NCI-H1694 treated with DMSO at 0.1 percent for 48 hours (cell line): Measurements from ENCODE around the gene DYNLT2.

Source experiments
- DNase-seq: peaks from one replicate; lab custom pipeline; 2025; lab: John Stamatoyannopoulos, UW

Gene DYNLT2, protein sequence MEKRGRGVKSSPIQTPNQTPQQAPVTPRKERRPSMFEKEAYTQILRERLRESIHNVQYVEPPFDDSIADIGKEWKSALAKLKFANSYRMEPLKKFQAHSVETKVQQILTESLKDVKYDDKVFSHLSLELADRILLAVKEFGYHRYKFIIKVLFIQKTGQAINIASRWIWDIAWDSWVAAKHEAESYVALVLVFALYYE

DNA sequence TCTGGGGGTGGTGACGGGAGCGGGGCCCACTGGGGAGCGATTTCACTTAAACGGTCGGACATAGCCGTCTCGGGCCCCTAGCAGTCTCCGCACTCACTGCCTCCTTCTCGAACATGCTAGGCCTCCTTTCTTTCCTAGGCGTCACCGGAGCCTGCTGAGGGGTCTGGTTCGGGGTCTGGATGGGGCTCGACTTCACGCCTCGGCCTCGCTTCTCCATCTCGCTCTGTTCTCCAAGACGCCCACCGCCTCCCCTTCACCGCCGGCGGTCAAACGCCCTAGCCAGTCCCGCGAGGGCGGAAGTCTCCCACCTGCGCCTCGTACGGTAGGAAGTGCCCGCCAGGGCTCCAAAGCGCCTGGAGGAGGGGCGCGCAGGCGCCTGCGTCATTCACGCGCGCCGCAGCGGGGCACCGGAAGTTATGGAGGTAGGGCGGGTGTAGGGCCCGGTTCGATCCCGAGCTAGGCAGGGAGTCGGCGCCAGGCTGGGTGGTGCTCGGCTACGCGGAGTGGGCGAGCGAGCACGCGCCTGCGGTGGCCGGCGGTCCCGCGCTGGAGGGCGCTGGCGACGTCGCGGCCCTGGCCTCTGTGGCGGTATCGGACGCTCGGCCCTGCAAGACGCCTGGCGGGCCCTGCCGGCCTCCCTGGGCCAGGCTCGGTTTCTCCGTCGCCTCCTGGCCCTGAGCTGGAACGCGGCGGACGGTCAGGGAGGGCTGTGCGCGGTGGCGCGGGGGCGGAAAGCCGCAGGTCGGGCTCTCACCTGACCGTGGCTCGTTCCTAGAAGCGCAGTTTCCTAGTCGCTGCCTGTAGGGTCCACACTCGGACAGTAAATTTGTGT is at the start of gene DYNLT2, which contains the start of gene ERMARD:
Gene DYNLT2 (minus strand): TSS at position 331 of the 832 bp plus-strand sequence. CDS start 114 bp downstream, at position 217.
Gene ERMARD (plus strand): TSS at position 381 of the 832 bp plus-strand sequence. CDS start 36 bp downstream, at position 417.
- peak; percentile 70 for DNase-seq

DNA sequence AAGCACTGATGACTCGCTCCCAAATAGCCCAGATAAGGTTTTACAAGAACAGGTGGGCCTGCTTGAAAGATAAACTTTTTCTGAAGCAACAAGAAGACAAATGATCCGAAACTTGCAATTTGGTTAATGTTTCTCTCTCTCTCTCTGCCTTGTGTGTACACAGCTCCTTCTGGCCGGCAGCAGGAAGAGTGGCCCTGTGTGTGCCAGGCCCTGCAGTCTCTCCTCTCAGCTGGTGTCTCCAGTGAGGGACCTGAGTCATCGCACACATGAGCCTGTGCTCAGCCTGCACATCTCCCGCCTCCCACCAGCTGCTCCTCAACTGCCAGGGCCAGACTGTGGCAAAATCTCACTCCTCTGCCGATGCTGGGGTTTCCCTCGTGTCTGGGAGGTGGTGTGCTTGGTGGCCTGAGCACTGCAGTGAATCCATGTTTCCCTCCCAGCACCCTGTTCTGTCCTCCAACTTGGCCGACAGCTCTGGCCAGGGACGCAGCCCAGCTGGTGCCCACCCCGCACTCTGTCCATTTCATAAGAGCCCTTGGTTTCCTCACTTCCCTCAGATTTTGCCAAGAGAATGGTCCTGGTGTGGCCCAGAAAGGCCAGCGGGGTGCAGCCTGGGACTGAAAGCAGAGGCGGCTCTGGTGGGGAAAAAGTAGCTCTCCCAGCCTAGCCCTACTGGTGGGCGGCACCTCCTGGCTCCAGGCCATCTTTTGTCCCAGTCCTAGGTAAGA is 49.5 kb upstream of the DYNLT2 start:
- DNase-seq = peak; percentile 18

DNA sequence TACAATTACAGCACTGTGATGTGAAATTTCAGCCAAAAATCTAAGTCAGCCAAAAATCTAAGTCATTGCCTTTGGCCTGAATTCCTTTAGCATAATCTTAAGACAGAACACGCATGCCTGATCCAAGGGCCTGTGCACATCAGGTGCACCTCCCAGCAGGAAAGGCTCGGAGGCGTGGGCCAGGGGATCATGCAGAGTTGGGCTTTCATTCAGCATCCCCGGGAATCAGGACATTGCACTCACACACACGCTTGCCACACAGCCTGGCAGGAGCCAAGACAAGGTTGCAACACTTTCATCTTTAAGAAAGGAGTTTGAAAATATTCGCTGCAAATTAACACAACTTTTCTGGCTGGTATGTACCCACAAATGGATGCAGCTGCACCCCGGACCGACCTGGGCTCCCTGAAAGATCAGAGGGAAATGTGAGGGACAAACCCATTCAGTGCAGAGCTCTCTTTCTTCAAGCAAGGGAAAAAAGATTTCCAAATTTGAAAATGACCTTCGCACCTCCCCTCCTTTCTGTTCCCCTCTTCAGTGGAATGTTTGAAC is 48.8 kb upstream of the DYNLT2 start:
- no peak for DNase-seq

DNA sequence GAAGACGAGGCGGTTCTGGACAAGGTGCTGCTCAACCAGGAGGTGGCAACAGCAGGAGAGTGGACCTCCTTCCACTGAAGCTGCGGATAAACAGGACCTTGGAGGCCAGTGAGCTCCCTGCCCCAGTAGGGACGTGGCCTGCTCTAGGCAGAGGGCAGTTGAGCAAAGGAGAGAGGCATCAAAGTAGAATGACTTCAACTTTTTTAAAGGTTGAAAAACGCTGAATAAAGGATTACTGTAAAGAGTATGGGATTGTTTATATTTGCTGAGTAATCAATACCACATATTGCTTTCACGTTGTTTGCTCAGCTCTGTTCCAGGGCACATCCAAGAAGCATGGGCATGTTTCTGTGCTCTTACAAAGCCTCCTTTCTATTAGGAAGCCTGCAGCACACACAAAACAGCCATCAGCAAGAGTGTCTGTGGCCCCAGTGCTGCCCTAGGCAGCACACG is 48.1 kb upstream of the DYNLT2 start:
- no peak for DNase-seq

DNA sequence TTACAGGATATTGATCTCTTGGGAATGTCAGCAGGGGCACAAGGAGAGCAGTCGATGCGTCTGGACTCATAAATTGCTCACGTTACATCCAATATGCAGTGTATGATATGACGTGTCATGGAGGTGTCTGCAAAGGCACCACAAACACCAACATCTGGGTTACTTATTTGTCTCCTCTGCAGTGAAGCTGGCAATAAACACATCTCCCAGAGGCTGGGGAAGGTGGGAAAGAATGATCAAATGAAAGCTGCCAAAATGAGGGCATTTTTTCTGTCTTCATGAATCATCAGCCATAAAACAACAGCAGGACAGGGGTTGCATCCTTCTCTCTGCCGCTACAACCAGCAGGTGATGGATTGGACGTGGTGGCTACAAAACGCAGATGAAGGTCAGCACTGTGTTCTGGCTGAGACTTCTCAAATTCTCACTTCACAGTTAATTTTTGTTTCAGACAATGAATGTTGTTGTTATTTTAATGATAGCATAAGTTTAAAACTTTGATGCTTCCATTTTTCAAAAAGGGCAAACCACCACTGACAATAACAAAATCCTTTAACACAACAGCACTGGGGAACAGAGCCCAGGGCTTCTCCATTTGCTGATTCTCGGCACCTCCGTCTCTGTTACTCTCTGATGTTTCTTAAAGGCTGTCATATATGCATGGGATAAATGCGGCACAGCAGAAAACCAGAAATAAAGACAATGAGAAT is 47.5 kb upstream of the DYNLT2 start:
- no peak for DNase-seq

DNA sequence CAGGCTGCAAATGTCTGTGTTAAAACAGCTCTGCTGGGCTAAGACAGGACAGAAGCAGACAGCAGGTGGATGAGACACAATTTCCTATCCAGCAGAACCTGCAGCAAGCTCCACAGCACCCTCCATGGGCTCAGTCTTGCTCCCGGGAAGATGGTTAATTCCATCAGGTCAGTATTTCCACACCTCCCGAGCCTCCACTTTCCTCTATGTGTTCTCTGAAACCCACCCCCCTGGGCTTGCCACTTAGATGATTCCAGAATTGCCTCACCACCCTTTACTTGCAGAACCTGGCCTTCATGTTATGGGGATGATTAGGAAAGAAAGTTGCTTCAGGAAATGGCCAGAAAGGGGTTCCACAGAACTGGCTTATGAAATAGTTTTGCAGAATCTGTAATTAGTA is 43.8 kb upstream of the DYNLT2 start:
- no peak for DNase-seq

DNA sequence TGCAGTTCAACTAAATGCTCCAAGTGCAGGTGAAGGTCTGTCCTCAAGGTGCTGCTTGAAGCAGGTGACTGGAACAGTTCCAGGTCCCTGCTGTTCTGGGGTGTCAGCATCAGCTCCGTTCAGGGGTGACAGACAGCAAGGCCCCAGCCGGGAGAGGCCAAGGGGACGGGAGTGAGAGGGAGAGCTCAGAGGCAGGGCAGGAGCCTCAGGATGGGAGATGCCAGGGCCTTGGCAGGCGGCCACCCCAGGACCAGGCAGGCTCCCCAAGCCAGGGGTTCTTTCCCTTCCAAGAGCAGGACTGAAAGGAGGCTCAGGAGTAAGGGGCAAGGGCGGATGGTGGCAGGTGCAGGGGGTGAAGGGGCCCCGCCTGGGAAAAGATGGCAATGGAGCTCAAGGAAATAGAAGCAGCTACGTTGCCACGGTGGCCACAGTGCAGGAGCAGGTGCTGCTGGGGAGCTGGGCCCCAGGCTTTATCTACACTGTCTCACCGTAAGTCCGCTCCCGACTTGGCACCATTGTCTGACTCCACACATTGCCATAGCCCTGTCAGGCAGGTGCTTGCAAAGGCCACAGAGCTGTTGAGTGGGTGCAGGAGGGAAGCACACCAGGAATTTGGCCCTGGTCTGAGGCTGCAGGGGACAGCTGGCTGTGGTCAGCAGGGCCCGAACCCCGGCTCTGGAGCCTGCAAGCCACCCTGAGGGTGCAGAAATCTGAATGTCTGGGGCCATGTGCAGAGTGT is 43.1 kb upstream of the DYNLT2 start:
- DNase-seq = no peak

DNA sequence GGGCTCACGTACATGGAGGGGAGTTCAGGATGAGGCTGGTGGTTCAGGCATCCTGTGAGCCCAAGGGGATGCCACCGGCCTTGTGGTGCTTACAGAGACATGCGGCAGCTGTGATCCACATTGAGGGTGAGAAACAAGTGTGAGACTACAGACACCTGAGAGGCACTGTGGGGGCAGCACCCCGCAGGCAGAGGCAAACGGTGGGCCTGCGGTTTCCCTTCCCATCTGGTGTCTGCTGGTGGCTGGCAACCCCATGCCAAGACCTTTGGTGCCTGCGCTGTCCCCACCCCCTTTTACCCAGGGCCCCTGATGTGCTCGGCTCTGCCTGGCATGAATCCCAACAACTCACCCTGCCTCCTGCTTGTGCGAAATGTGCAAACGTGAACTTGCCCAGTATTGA is 42.0 kb upstream of the DYNLT2 start:
- DNase-seq = no peak

DNA sequence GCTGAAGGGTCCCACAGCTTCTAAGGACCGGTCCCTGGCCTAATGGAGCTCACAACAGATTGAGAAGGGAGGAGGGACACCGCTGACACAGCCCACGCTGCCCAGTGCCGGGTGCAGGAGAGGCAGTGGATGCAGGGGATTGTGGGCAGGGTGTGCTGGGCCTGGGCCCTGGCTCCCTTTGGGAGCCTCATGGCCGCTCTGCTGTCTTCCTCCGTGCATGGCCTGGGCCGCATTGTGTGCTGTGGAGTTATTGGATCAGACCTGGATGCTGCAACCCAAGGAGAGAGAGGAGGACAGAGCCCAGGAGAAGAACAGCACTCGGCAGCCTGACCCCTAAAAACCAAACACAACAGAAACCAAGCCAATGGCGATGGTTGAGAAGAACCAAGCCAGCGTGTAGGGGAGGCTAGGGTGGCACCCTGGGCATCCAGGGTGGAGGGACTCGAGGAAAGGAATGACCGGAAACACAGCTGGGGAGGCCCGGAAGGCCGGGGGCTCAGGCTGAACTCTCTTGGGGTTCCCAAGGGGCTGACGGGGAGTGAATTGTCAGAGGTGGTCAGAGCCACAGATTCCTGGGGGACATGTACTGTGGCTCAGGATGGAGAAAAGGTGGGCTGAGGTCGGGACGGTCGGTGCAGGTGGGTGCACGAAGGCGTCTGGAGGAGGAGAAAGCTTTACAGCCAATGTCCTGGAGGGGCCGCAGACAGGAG is 41.1 kb upstream of the DYNLT2 start:
- DNase-seq = no peak

DNA sequence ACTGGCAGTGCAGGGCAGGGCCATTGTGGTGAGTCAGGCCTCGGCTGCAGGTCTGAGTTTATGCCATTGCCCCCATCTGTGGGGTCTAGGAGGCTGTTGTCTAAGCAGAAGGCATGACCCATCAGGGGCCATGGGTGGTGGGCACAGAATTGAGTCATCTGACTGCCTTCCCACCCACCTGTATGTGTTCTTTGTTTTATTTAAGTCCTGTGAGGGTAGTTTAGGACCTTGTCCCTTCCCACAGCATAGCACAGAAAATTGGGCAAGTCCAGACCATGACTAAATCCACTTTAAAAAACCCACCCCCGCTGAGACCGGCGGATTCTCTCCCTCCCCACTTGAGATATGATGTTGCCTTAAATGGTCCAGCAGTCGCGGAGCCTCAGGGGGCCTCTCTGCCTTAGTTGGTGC is 40.4 kb upstream of the DYNLT2 start:
- DNase-seq = no peak

DNA sequence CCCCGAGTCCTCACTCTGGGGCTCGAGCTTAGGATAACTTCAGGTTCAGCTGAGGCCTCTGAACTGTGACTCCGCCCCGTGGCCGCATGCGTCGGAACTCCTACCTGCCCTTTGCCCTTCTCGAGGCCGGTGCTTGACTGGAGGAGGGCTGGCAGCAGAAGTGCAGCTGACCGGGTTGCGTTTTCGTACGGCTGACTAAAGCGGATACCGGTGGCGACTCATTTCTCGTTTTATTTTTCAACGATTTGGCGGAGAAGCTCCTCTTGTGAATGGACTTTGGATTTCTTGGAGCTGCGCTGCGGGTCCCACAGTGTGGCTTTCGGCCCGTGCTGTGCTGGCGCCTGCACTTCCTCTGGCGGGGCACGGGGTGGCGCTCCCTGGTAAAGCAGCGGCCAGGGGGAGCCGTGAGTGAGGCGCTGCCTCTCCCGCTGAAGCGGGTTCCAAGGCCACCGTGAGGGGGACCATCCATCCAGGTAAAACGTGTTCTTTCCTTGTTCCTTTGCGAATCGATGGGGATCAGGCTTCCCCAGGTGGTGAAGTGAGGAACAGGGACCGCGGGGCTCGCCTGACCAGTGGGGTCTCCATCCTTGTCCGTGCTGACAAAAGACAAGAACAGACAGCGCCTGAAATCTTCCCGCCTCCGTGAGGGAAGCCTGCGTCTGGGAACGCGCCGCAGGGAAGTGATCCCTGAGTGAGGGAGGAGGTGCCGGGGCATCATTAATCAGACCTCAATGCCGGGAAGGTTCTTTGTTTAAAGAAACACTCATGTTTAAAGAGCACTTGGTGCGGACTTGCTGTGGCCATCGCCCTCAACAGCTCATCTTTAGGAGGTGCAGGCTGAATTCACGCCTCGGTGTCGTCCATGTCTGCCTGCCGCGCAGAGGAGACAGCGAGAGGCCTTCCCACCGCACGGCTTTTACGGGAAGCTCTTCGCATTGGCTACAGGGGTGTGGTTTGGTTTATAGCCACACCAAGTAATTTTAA is 38.9 kb upstream of the DYNLT2 start:
- peak; percentile 39 for DNase-seq

DNA sequence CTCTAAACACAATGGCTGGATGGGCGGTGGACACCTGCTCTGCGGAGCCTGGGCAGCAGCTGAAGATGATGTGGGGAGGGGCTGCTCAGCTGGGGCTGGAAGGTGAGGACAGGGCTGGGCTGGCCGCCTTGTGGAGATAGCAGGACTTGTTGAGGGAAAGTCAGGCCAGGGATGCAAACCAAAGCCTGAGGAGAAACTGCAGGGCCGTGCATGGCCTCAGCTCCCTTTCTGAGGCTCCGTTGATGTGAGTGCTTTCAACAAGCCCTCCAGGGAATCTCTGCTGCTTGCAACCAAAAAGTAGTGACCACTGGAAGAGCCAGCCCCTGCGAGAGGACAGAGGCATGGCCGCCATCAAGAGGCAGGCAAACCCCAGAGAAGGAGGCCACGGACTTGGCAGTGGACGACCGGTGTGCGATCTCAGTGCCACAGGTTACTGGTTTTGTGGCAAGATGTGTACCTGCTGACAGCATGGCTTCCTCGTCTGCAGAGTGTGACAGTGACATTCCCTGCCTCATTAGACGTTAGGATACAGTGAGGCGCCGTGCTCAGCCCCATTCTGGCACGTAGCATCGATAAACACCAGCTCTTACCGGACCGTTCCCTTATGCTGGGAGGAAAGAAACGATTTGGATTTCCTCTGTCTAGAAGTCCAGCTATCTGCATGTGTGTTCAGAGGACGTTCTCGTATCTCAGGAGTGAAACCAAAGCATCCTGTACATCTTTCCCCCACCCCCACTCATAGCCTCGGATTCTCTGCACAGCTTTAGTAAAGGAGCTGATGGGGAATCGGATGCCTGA is 38.0 kb upstream of the DYNLT2 start:
- DNase-seq = no peak

DNA sequence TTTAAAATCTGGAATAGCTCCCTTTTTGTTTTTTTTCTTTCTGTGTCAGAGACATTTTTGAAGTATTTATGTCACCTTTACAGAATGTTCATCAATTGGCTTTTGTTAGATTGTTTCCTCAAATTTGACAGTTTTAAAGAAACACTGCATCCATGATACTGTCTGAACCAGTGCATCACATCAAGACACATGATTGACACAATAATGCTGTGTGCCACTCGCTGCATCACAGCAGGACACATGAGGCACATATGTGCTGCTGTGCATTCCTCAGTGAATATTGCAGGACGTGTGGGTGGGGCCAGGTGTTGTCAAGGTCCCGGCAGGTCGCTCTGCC is 37.4 kb upstream of the DYNLT2 start:
- no peak for DNase-seq

DNA sequence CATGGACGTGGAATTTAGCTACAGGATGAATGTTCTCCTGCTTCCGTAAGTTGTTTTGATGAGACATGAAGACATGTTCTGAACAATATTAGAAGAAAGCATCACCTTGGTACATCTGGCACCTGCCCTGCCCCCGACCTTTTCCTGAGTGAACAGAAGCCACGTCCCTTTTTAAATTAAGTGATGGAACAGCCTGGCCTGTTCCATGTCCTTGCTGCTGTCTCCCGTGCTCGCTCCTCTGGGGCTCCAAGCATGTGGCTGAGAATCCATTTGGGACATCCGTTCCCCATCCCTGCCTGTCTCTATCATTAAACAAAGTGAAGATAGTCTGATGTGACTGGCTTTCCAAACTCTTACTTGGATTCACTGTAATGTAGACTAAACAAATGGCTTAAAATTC is 36.4 kb upstream of the DYNLT2 start:
- no peak for DNase-seq

DNA sequence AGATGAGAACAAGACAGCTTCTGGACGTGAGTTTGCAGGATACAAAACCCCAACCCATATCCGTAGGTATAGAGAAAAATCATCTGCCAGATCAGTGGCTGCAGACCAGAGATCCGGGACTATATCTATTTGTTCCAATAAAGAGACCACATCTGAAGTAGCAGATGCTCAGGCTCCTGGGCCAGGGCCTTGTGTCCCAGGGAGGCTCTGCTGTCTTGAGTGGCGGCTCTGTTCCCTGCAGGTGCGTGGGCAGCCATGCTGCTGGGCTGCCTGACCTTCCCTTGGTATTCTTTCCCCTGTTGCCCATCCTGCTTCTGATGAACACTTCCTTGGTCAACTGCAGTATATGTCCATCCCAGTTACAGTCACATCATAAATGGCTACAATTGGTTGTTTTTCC is 35.0 kb upstream of the DYNLT2 start:
- DNase-seq = no peak

DNA sequence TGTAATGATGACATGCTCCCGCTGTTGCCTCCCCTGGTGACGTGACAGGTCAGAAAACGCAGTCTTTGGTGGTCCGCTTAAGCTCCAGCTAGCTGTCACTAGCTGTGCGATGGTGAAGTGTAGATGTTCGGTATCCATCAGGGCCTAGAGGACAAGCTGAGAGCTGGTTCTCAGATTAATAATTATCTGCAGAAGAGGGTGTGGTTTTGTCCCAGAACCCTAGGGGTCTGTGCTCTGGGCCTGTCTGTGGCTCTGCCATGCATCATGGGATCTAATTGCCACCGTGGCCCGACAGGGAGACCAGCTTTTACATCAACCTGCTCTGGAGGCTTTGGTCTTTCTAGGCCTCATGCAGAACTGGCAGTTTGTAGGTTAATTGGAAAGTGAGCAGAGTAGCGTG is 34.2 kb upstream of the DYNLT2 start:
- DNase-seq = no peak

DNA sequence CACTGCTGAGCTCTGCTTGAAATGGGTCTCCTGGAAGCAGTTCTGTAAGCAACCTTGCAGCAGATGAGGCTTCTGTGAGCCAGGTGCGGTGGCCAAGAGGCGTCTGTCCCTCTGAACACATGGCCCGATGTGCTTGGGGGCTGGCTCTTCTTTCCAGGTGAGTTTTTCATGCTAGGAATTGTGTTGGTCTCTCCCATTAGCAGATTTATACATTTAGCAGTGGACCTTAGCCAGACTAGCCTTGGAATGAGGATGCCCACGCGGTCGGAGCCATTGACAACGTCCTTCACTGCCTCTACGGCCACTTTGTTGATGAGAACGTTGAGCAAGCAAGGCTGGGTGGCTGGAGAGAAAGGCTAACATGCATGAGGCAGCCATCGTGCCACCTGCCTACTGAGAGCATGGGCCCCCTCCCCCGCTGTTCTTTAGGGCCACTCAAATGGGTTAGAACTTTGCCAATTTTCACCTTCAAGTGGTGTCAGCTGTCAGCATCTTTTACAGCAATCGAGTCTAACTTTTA is 33.5 kb upstream of the DYNLT2 start:
- no peak for DNase-seq
